ENCODE data around the gene AKAP6.

DNA sequence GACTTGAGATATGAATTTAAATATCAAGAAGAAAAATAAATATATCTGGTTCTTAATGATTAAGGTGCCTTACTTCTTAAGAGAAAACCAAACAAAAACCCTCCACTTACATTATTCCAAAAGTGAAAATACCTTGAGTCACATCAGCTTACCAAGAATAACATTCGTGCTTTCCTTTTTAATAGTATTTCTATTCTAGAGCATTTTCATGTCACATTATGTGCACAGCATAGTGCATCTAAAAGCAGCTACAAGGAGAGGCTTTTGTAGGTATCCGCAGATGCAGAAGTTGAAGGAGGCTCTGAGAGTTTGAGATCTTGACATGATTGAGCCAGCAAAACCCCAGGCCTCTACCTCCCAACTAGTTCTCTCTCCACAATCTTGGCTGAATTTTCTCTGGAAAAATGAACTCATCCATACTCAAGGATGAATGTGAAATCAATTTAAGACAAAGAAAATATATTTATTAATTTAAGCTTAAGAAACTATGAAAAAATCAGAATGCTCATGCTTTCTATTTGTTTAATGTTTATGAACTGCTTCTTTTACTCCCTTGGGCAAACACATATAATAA, 275.0 kb downstream of the AKAP6 start:
- TF ChIP-seq, protein P1, sequence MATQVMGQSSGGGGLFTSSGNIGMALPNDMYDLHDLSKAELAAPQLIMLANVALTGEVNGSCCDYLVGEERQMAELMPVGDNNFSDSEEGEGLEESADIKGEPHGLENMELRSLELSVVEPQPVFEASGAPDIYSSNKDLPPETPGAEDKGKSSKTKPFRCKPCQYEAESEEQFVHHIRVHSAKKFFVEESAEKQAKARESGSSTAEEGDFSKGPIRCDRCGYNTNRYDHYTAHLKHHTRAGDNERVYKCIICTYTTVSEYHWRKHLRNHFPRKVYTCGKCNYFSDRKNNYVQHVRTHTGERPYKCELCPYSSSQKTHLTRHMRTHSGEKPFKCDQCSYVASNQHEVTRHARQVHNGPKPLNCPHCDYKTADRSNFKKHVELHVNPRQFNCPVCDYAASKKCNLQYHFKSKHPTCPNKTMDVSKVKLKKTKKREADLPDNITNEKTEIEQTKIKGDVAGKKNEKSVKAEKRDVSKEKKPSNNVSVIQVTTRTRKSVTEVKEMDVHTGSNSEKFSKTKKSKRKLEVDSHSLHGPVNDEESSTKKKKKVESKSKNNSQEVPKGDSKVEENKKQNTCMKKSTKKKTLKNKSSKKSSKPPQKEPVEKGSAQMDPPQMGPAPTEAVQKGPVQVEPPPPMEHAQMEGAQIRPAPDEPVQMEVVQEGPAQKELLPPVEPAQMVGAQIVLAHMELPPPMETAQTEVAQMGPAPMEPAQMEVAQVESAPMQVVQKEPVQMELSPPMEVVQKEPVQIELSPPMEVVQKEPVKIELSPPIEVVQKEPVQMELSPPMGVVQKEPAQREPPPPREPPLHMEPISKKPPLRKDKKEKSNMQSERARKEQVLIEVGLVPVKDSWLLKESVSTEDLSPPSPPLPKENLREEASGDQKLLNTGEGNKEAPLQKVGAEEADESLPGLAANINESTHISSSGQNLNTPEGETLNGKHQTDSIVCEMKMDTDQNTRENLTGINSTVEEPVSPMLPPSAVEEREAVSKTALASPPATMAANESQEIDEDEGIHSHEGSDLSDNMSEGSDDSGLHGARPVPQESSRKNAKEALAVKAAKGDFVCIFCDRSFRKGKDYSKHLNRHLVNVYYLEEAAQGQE (IDR thresholded peaks at IDR 0.05; ENCODE audit: unreplicated experiment) = no peak
- TF ChIP-seq, protein P2, sequence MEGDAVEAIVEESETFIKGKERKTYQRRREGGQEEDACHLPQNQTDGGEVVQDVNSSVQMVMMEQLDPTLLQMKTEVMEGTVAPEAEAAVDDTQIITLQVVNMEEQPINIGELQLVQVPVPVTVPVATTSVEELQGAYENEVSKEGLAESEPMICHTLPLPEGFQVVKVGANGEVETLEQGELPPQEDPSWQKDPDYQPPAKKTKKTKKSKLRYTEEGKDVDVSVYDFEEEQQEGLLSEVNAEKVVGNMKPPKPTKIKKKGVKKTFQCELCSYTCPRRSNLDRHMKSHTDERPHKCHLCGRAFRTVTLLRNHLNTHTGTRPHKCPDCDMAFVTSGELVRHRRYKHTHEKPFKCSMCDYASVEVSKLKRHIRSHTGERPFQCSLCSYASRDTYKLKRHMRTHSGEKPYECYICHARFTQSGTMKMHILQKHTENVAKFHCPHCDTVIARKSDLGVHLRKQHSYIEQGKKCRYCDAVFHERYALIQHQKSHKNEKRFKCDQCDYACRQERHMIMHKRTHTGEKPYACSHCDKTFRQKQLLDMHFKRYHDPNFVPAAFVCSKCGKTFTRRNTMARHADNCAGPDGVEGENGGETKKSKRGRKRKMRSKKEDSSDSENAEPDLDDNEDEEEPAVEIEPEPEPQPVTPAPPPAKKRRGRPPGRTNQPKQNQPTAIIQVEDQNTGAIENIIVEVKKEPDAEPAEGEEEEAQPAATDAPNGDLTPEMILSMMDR (conservative IDR thresholded peaks at IDR 0.05; ENCODE audit: low read depth in 2 of 2) = no peak
- no peak for TF ChIP-seq POLR2AphosphoS5 (IDR thresholded peaks at IDR 0.05; ENCODE audit: low read depth)
- TF ChIP-seq JUNB (IDR thresholded peaks at IDR 0.05; ENCODE audit: unreplicated experiment) = no peak
- TF ChIP-seq EZH2 (IDR thresholded peaks at IDR 0.05; ENCODE audit: low read depth, unreplicated experiment) = no peak
- TF ChIP-seq CREB1 (CRISPR knock-in tag; IDR thresholded peaks at IDR 0.05; ENCODE audit: low read depth) = no peak
- TF ChIP-seq, protein P3, sequence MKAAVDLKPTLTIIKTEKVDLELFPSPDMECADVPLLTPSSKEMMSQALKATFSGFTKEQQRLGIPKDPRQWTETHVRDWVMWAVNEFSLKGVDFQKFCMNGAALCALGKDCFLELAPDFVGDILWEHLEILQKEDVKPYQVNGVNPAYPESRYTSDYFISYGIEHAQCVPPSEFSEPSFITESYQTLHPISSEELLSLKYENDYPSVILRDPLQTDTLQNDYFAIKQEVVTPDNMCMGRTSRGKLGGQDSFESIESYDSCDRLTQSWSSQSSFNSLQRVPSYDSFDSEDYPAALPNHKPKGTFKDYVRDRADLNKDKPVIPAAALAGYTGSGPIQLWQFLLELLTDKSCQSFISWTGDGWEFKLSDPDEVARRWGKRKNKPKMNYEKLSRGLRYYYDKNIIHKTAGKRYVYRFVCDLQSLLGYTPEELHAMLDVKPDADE (IDR thresholded peaks at IDR 0.05) = no peak
- TF ChIP-seq EZH2phosphoT487 (IDR thresholded peaks at IDR 0.05; ENCODE audit: unreplicated experiment) = no peak
- no peak for TF ChIP-seq STAT1 (IDR thresholded peaks at IDR 0.05; ENCODE audit: unreplicated experiment)
- TF ChIP-seq ZNF114 (CRISPR knock-in tag; IDR thresholded peaks at IDR 0.05) = no peak
- TF ChIP-seq NANOG (IDR thresholded peaks at IDR 0.05; ENCODE audit: borderline replicate concordance) = no peak
- TF ChIP-seq, protein P4, sequence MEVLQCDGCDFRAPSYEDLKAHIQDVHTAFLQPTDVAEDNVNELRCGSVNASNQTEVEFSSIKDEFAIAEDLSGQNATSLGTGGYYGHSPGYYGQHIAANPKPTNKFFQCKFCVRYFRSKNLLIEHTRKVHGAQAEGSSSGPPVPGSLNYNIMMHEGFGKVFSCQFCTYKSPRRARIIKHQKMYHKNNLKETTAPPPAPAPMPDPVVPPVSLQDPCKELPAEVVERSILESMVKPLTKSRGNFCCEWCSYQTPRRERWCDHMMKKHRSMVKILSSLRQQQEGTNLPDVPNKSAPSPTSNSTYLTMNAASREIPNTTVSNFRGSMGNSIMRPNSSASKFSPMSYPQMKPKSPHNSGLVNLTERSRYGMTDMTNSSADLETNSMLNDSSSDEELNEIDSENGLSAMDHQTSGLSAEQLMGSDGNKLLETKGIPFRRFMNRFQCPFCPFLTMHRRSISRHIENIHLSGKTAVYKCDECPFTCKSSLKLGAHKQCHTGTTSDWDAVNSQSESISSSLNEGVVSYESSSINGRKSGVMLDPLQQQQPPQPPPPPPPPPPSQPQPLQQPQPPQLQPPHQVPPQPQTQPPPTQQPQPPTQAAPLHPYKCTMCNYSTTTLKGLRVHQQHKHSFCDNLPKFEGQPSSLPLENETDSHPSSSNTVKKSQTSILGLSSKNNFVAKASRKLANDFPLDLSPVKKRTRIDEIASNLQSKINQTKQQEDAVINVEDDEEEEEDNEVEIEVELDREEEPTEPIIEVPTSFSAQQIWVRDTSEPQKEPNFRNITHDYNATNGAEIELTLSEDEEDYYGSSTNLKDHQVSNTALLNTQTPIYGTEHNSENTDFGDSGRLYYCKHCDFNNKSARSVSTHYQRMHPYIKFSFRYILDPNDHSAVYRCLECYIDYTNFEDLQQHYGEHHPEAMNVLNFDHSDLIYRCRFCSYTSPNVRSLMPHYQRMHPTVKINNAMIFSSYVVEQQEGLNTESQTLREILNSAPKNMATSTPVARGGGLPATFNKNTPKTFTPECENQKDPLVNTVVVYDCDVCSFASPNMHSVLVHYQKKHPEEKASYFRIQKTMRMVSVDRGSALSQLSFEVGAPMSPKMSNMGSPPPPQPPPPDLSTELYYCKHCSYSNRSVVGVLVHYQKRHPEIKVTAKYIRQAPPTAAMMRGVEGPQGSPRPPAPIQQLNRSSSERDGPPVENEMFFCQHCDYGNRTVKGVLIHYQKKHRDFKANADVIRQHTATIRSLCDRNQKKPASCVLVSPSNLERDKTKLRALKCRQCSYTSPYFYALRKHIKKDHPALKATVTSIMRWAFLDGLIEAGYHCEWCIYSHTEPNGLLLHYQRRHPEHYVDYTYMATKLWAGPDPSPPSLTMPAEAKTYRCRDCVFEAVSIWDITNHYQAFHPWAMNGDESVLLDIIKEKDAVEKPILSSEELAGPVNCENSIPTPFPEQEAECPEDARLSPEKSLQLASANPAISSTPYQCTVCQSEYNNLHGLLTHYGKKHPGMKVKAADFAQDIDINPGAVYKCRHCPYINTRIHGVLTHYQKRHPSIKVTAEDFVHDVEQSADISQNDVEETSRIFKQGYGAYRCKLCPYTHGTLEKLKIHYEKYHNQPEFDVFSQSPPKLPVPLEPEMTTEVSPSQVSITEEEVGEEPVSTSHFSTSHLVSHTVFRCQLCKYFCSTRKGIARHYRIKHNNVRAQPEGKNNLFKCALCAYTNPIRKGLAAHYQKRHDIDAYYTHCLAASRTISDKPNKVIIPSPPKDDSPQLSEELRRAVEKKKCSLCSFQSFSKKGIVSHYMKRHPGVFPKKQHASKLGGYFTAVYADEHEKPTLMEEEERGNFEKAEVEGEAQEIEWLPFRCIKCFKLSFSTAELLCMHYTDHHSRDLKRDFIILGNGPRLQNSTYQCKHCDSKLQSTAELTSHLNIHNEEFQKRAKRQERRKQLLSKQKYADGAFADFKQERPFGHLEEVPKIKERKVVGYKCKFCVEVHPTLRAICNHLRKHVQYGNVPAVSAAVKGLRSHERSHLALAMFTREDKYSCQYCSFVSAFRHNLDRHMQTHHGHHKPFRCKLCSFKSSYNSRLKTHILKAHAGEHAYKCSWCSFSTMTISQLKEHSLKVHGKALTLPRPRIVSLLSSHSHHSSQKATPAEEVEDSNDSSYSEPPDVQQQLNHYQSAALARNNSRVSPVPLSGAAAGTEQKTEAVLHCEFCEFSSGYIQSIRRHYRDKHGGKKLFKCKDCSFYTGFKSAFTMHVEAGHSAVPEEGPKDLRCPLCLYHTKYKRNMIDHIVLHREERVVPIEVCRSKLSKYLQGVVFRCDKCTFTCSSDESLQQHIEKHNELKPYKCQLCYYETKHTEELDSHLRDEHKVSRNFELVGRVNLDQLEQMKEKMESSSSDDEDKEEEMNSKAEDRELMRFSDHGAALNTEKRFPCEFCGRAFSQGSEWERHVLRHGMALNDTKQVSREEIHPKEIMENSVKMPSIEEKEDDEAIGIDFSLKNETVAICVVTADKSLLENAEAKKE (CRISPR knock-in tag; IDR thresholded peaks at IDR 0.05) = no peak
- no peak for TF ChIP-seq ZNF331 (CRISPR knock-in tag; IDR thresholded peaks at IDR 0.05; ENCODE audit: low read depth)

All from GM23338 (cell line).